K562 (cell line): ENCODE data around the gene ADAT3. TPM values are rescaled to one million over a fixed set of nuclear protein-coding genes. Genes with fewer than 3 reads are reported as not detected.
A peak's percentile ranks its signal among the peaks of the same experiment; 100 is the strongest.

Experiments used
- ATAC-seq: fragments of 200-7000 bp; cut with Tn5 transposase; 3 replicates; pipeline ENCODE4 v1.9.1; 2020; ENCODE audit warnings: moderate library complexity
- BruUV-seq: library from RNA; stranded (reverse); fragments of 400-500 nt; replicated peaks from 2 replicates; lab custom pipeline; 2021; lab: Mats Ljungman, UMichigan
- CTCF ChIA-PET: fragments of 300-600 bp; formaldehyde crosslinking; extraction: SDS; loops from one replicate; lab custom pipeline; 2021; ENCODE audit warnings: low intra/inter-chr PET ratio; lab: Yijun Ruan, JAX
- POLR2A ChIA-PET: fragments of 300-600, 350-650 bp; sonication (Branson Sonifier 250); formaldehyde crosslinking; extraction: SDS; loops from one replicate; lab custom pipeline; 2021; ENCODE audit warnings: antibody characterized with exemption, inconsistent platforms; lab: Yijun Ruan, JAX
- DNase-seq, 4 experiments: peaks; one replicate each; pipeline versions ENCODE4 v3.0.0 to v3.0.0-alpha.2; 2011 to 2018; ENCODE audit warnings: low spot score in 3 of 4, mixed read lengths in 3 of 4; ENCODE audit errors: extremely low read depth in 1 of 4
- FAIRE-seq: peaks from 2 replicates; lab custom pipeline; 2011; peaks lifted over from hg19 to GRCh38; lab: Jason Lieb, UNC
- H2AFZ ChIP-seq: 2 replicates; pipeline ENCODE4 v1.6.0; 2011; ENCODE audit warnings: low read depth, low read length, control low read depth, inconsistent platforms
- H3K27ac ChIP-seq: fragments of 200-600 bp; 3 replicates; pipeline ENCODE4 v1.8.0; 2011; ENCODE audit warnings: low read depth, mild to moderate bottlenecking, control low read depth, inconsistent platforms, low read length, moderate library complexity, mixed read lengths; ENCODE audit errors: extremely low read depth
- H3K27me3 ChIP-seq, 2 experiments: fragments of 300-600 bp in 1 of 2; 2 replicates in 1 of 2; 3 replicates in 1 of 2; pipeline versions ENCODE4 v1.6.0 to v1.8.0; 2011; ENCODE audit warnings: inconsistent platforms in 2 of 2, low read length in 2 of 2, mild to moderate bottlenecking in 1 of 2, mixed read lengths in 1 of 2, moderate library complexity in 1 of 2; ENCODE audit not compliant: control insufficient read depth in 2 of 2, insufficient read depth in 2 of 2
- H3K36me3 ChIP-seq: fragments of 300-600 bp; 3 replicates; pipeline ENCODE4 v1.8.0; 2011; ENCODE audit warnings: mild to moderate bottlenecking, low read length, inconsistent platforms; ENCODE audit not compliant: control insufficient read depth, insufficient read depth
- H3K4me1 ChIP-seq, 2 experiments: fragments of 200-600 bp in 1 of 2; replicated peaks in 1 of 2; 2 replicates in 1 of 2; 3 replicates in 1 of 2; pipeline versions ENCODE4 v1.5.1 to v1.8.0; 2011; ENCODE audit warnings: inconsistent platforms in 2 of 2, low read length in 2 of 2, mild to moderate bottlenecking in 1 of 2, mixed read lengths in 1 of 2, moderate library complexity in 1 of 2; ENCODE audit not compliant: control insufficient read depth in 2 of 2, insufficient read depth in 2 of 2
- H3K4me2 ChIP-seq: 2 replicates; pipeline ENCODE4 v1.6.1; 2011; ENCODE audit warnings: low read length, control low read depth, inconsistent platforms, mixed read lengths; ENCODE audit not compliant: insufficient read depth
- H3K4me3 ChIP-seq: fragments of 200-600 bp; sonication (generic), shearing (Covaris generic); 2 replicates; pipeline ENCODE4 v1.5.1; 2016; ENCODE audit warnings: control low read depth, inconsistent platforms
- H3K79me2 ChIP-seq: fragments of 200-600 bp; 3 replicates; pipeline ENCODE4 v1.8.0; 2011; ENCODE audit warnings: low read length, inconsistent platforms; ENCODE audit not compliant: control insufficient read depth, insufficient read depth
- H3K9ac ChIP-seq, 2 experiments: 2 replicates each; pipeline versions ENCODE4 v1.6.0 to v1.6.1; 2011; ENCODE audit warnings: low read depth in 2 of 2, low read length in 2 of 2, control low read depth in 1 of 2, inconsistent platforms in 1 of 2, mild to moderate bottlenecking in 1 of 2, mixed read lengths in 1 of 2; ENCODE audit not compliant: insufficient read depth in 1 of 2
- H3K9me1 ChIP-seq: one replicate; pipeline ENCODE4 v1.6.0; 2011; ENCODE audit warnings: inconsistent platforms, mild to moderate bottlenecking, low read length, moderate library complexity; ENCODE audit not compliant: control insufficient read depth, insufficient read depth
- H3K9me3 ChIP-seq: replicated peaks from 2 replicates; pipeline ENCODE4 v1.5.1; 2011; ENCODE audit warnings: low read depth, low read length, inconsistent platforms; ENCODE audit not compliant: control insufficient read depth, insufficient read depth
- H4K20me1 ChIP-seq: replicated peaks from 2 replicates; pipeline ENCODE4 v1.6.1; 2011; ENCODE audit warnings: low read length, inconsistent platforms, mixed read lengths; ENCODE audit not compliant: control insufficient read depth, insufficient read depth
- ARID4B ChIP-seq: sonication (generic); formaldehyde crosslinking; IDR thresholded peaks from 2 replicates; pipeline ENCODE4 v1.8.0; 2022; ENCODE audit warnings: mild to moderate bottlenecking, missing genetic modification reagents
- FOXA3 ChIP-seq, 2 experiments: fragments of 450-650 bp in 1 of 2; sonication (generic) in 1 of 2; formaldehyde crosslinking; IDR thresholded peaks in 1 of 2; conservative IDR thresholded peaks in 1 of 2; 2 replicates each; pipeline versions ENCODE4 v1.4.0 to v1.8.0; 2020 to 2022; ENCODE audit warnings: mild to moderate bottlenecking in 2 of 2, missing genetic modification reagents in 1 of 2
- POLR2G ChIP-seq: fragments of 200-400 bp; formaldehyde crosslinking; IDR thresholded peaks from 2 replicates; pipeline ENCODE4 v1.6.1; 2017; ENCODE audit warnings: low read depth, mild to moderate bottlenecking, antibody characterized with exemption, low read length, moderate library complexity
- TSC22D4 ChIP-seq: fragments of 450-650 bp; IDR thresholded peaks from 2 replicates; pipeline ENCODE4 v1.6.1; 2016; ENCODE audit warnings: missing genetic modification characterization, missing biosample characterization, control low read depth
- ZC3H8 ChIP-seq: fragments of 450-650 bp; IDR thresholded peaks from 2 replicates; pipeline ENCODE4 v1.6.1; 2017
- WGBS: fragments of 100-300 bp; shearing (Covaris generic); methylation state at CpG from one replicate; pipeline ENCODE4 v1.1.6; 2016; ENCODE audit warnings: low coverage, mixed read lengths; ENCODE audit not compliant: insufficient coverage; ENCODE audit errors: missing lambda C conversion rate; 5-methylcytosine and 5-hydroxymethylcytosine counted together
- in situ Hi-C: fragments of 300-500 bp; cut with MboI; formaldehyde crosslinking; loops from 4 replicates; pipeline ENCODE4 v1.15.0; 2018; ENCODE audit warnings: inconsistent platforms, mixed read lengths
- intact Hi-C: fragments of 100-400 bp; cut with micrococcal nuclease; formaldehyde crosslinking; loops from 2 replicates; pipeline ENCODE4 v1.14.2; 2022
- polyA plus RNA-seq, 8 experiments: library from polyadenylated mRNA; depleted of rRNA in 4 of 8; stranded (reverse) in 5 of 8; unstranded in 3 of 8; fragments of >200 nt; fragmentation: Nextera tagmentation in 2 of 8; fragmentation: Illumina TruSeq in 1 of 8; extraction: Ambion mirVana in 2 of 8; extraction: Trizol in 1 of 8; gene quantifications; 2 replicates each; pipeline versions ENCODE4 v1.2.1 to v1.2.3, GENCODE V29; 2011 to 2014; ENCODE audit warnings: inconsistent platforms in 1 of 8, missing spikeins in 1 of 8
- total RNA-seq, 7 experiments: library from RNA; depleted of rRNA in 6 of 7; stranded (reverse); fragments of >200 nt in 6 of 7; fragmentation: Illumina TruSeq in 2 of 7; extraction: Trizol in 2 of 7; gene quantifications; 2 replicates each; pipeline versions ENCODE4 v1.2.1 to v1.2.3, GENCODE V29; 2011 to 2021; ENCODE audit warnings: low replicate concordance in 1 of 7

ADAT3 gene
- total and polyA plus RNA-seq, 9 of the 15 experiments (the other 6 are each of a cell fraction or from before 2014, with no cell fraction given), result 0.67 to 15.6 (median 7.8) TPM; not detected in 4

- ChIA-PET POLR2A (interaction anchor here (0.6 to 1.3 kb wide), 8 partner anchors 9 to 147 kb away, joined by 3 to 6 read pairs (median 4); no protein-coding TSS in a partner anchor), CTCF (no interaction called here)
- intact Hi-C loops, result loop anchor here (2.0 kb wide), 1 partner anchor 25 kb away; no protein-coding TSS in a partner anchor
- DNase-seq (no peak), ATAC-seq (no peak), FAIRE-seq (no peak)
- in situ Hi-C loops, result no loop called here
- Histone ChIP-seq H3K27me3 (no peaks in the 10 kb centered on the region), H3K9me1 (no peaks in the 10 kb centered on the region), H3K9me3 (no peaks in the 10 kb centered on the region), H3K27ac (no peak overlapping the region), H3K79me2 (peaks cover 71% of the 10 kb centered on the region), H3K36me3 (peaks cover 37% of the 10 kb centered on the region; the same call in 2 of the 3 replicates), H4K20me1 (peaks cover 5% of the 10 kb centered on the region; the same call in 1 of the 2 replicates), H3K4me1 (peaks cover 50 to 74% of the 10 kb centered on the region in 2 experiments), H3K4me3 (no peak overlapping the region), H2AFZ (no peak overlapping the region), H3K4me2 (no peak overlapping the region), H3K9ac (peak overlapping the region in 1 of 2 experiments; percentile 80; a peak in 2 of 4 replicates)
- TF ChIP-seq TSC22D4 (tag), result no peak
- TF ChIP-seq POLR2G, result peak; percentile 5; the same call in 1 of the 2 replicates
- 84% methylated on average over 8 of the region's 13 CpGs for WGBS
- BruUV-seq, result no TSS peak
Measured at GRCh38 chr19:1871630-1872029, 33.6 kb upstream of the ADAT3 start.

- Histone ChIP-seq H4K20me1 (peaks cover 5% of the 10 kb centered on the region; the same call in 1 of the 2 replicates), H3K4me1 (peaks cover 50 to 64% of the 10 kb centered on the region in 2 experiments), H2AFZ (peak overlapping the region; percentile 62; the same call in 1 of the 2 replicates), H3K9me1 (no peaks in the 10 kb centered on the region), H3K36me3 (peaks cover 37% of the 10 kb centered on the region; the same call in 2 of the 3 replicates), H3K79me2 (peaks cover 71% of the 10 kb centered on the region), H3K4me2 (peak overlapping the region; percentile 85), H3K9me3 (no peaks in the 10 kb centered on the region), H3K9ac (peak overlapping the region; percentile 94 to 95), H3K27ac (peak overlapping the region; percentile 94), H3K27me3 (no peaks in the 10 kb centered on the region), H3K4me3 (peak overlapping the region; percentile 100)
- DNase-seq (no peak), ATAC-seq (peak; percentile 1; the same call in 2 of the 3 replicates), FAIRE-seq (no peak)
- in situ Hi-C loops (no loop called here), intact Hi-C loops (loop anchor here (2.0 kb wide), 1 partner anchor 24 kb away; no protein-coding TSS in a partner anchor)
- 30% methylated on average over 24 of the region's 25 CpGs for WGBS
- TSS peak; percentile 90 for BruUV-seq
- ChIA-PET POLR2A (interaction anchor here (0.6 to 1.9 kb wide), 7 partner anchors 9 to 218 kb away, joined by 3 to 8 read pairs (median 4); partner anchors contain the start of gene ABHD17A), CTCF (no interaction called here)
- TF ChIP-seq FOXA3 (CRISPR knock-in tag; conservative IDR thresholded peaks at IDR 0.05 in 1 of 2, IDR thresholded peaks at IDR 0.05 in 1 of 2), result 0 out of 4 replicates have a peak, but pooled peaks of 1 of the 2 experiments have one; percentile 33
- no peak for TF ChIP-seq ZC3H8
- 0 out of 2 replicates have a peak, but pooled peaks have one; percentile 23 for TF ChIP-seq ARID4B (CRISPR knock-in tag)
Measured at GRCh38 chr19:1872807-1873523, 32.2 kb upstream of the ADAT3 start.
